HG03521 (cell line): ENCODE results near the gene LGR6.
"Not testable (repeated sequence)": the region's sequence is repeated elsewhere in the genome, so short reads cannot be mapped to it uniquely, and the experiment has no call there.

ENCODE experiments used
- ATAC-seq: cut with Tn5 transposase; IDR thresholded peaks from one replicate; pipeline ENCODE4 v1.9.1; 2021; ENCODE audit warnings: mild to moderate bottlenecking, moderate library complexity; ENCODE audit not compliant: unreplicated experiment

Gene LGR6

DNA sequence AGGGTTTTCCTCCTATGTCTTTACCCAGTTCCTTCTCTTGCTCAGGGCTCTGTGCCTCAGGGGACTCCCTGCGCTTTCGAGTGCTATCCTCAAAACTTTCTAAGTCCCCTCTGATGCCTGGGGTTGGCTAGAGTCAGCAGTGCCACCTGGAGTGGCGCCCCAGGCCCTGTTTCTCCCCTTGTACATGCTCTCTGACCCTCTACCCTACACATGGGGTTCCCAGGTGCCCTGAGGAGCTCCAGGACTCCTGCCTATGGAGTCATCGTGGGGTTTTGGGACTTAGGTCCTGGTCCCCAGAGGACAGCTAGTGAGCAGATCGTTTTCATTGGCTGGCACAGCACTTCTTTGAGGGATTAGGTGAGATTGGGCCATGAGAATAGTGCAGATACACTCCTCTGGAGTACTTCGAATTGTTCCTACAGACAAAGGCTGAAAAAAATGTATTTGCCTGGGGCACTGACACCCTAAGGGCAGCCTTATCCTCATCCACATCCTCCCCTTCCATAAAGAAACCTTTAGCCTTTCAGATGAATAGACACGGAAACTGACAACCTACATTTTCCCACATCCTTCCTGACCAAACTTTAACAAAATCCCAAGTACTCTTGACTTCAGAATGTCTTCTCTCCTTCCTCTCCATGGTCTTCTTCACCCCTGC lies 41.5 kb downstream of the LGR6 start:
- ATAC-seq: no peak

DNA sequence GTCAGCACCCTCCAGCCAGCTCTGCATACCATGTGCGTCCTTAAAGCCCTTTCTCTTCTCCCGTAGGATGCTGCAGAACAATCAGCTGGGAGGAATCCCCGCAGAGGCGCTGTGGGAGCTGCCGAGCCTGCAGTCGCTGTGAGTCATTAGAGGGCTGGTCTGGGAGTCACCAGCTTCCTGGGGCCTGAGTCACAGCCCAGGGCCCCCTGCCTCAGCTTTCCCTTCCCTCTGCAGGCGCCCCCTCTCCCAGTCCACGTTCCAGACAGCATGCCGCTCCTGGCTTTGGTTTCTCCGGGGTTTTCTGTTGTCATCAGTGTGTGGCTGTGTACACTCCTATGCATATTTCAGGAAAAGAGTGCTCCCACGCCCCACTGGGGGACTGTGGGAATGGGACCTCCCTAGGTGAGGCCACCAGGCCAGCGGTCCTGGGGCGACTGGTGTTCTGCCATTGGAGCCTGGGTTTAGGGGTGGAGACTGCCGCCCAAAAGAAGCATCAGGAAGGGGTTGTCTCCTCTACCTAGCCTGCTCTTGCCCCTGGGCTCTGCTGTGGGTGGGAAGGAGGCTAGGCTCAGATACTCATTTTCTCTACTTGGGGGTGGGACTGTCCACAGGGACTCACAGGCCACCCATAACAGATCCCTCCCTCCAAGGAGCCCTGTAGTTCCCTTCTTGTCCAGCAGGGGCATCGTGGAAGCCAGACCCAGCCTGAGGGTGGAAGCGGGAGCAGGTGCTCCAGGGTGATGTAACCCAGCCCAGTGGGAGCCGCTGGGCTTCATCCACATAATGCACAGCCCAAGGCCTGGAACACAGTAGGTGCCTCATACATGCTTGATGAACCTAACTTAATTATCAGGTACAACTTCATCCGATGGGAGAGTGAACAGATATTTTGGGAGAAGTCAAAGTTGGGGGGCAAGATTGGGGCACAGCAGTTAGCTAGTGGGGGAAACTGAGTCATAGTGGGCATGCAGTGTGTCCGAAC lies 42.5 kb downstream of the LGR6 start:
- no peak for ATAC-seq

DNA sequence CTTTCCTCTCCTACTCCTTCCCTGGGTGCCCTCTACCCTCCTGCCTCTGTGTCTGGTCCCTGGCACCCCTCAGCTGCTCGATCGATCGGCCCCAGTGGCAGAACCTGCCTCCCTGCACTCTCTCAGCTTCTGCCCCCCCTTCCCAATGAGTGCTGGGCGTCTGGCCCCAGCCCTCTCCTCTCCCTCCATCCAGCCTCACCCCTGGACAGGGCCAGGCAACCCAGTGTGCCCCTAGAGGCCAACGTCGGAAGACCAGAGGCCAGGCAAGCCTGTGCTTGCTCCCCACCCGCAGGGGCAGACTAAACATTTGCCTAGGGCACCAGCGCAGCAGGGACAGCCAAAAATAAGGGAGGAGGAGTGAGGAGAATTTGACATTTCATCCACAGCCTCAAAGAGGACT lies 43.5 kb downstream of the LGR6 start:
- ATAC-seq: no peak

DNA sequence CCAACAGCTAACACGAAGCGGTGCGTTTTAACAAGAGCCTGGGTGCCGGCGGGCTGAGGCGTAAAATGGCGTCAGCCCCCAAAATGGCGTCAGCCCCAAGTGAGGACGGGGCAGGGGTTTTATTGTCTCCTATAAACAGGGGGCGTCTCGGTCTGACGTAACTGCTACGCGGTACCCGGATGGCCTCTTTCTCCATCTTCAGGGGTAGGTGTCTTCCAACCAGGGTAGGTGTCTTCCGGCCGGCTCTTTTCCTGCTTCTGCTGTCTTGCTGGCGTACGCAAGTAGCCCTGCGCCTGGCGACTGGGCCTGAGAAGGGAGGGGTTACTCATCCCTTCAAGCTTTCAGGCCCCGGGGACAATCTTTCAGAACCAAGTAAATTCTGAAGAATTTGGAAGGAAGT lies 45.3 kb downstream of the LGR6 start:
- ATAC-seq: no peak

- not testable (repeated sequence) for ATAC-seq
Measured at GRCh38 chr1:202240226-202240625, 46.6 kb downstream of the LGR6 start.

DNA sequence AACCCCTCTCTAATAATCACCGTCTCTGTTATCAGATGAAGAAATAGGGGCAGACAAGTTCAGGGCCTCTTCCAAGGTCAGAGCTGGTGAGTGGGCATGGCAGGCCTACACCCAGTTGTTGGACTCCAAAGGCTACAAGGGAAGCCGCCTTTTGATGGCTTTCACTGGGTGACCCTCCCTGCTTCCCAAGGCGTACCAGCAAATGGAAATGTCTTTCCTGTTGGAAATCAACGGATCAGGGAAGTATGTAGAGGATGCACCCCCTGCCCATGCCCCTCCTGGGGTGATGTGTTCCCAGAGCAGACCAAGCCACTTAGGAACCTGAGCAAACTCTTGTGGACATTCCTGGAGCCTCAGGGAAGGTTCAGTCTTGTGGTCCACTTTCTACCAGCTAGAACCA lies 47.4 kb downstream of the LGR6 start:
- no peak for ATAC-seq

DNA sequence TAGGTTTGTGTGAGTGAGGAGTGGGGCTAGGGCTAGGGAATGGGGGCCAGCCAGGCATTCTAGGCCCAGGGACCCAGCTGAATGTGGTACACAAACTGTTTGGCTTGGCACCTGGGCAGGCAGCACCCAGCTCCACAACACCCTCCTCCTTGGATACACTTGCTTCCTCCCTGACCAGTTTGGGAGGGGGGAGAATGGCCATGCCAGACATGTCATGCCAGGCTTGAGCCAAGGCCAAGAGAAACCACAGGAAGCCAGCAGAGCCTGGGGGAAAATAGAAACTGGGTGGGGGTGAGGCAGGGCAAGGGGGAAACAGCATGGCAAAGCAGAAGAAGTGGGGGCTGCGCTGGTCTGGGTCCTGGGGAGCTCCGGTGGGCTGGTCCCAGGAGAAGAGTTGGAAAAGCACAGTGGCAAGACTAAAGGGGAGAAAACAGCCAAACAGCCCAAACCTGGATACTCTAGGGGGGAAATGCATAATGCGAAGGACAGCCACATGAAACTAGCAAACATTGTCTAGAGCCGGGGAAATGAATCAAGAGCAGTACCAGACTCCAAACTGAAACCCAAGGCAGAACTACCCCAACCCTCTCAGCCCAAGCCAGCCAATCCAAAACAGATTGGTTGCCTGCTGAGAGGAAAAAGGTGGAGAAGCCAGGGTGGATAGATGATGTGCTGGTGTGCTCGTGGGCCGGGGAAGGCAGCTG lies 47.9 kb downstream of the LGR6 start:
- ATAC-seq: no peak

DNA sequence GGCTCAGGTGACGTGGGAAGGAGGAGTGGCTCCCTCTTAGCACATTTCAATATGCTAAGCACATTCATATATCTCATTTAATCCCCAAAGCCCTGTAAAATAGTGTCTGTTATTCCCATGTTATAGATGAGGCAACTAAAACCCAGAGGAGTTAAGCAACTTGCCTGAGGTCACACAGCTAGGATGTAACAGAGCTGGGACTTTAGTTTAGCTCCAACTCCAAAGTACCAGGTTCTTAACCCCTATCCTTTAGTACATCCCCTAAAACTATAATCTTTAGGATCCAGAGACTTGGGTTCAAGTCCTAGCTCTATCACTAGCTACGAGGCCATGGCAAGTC lies 48.5 kb downstream of the LGR6 start:
- ATAC-seq: no peak

DNA sequence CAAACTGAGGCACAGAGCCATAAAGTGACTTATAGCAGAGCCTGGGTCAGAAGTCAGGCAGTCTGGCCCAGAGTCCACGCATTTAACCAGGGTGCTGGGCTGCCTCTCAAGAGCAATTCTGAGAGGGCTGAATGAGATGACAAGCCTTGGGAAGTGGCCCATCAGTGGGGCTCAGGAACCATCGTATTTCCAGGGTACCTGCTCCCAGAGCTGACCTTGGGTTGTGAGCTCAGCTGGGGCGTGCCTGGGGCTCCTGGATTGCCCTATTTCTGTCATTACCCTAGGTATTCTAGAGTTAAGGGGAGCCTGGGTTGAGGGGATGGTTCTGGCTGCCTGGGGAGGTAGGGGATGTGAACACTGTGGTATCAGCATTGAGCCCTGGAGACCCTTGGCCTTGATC lies 49.4 kb downstream of the LGR6 start:
- no peak for ATAC-seq

DNA sequence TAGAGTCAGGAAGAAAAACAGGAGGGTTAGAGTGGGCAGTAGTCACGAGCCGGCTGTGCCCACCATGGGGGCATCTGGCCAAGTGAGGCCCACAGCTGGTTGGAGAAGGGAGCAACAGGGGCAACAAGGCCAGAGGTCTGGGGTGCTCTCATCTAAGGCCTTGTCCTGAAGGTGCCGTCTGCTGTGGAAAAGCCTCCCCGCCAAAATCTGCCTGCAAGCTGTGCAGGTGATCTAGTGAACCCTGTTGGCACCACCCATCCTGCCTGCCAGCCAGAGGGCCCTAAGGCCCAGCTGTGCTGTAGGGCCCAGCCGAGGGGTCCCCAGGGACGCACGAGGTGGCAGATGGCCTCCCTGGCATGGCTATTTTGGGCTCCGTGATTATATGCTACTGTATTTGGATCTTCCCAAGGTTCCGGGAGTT lies 51.3 kb downstream of the LGR6 start:
- no peak for ATAC-seq

DNA sequence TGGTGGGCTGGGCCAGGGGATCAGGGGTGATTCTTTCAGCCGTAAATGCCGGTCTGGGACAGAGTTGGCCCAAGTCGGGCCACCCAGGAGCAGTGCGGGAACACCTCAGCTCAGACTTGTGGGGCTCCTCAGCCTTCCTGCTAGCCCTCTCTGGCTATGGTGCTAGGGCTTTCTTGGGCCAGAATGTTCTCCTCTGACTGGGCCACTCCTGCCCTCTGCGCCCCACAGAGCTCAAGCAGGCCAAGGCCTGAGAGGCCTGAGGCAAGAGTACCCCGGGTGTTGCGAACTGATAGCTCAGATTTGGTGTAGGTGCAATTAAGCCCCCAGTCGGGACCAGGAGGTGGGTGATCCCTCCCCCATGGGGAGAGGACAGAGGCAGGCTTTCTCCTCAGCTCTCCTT lies 51.8 kb downstream of the LGR6 start:
- ATAC-seq: no peak

DNA sequence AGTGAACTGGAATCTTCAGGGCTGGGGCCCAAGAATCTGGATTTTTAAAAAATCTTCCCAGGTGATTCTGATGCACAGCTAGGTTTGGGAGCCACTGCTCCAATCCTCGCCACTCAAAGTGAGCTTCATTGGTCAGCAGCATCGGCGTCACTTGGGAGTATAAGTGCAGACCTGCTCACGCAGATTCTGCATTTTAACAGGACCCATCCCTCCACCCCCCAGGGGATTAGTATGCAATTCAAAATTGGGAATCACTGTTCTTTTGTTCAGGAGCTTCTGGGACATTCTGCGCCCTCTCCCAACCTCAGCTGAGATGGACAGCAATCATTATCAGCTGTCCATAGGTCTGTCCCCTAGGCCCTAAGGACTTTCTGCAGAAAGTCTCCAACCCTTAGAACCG lies 53.5 kb downstream of the LGR6 start:
- no peak for ATAC-seq

DNA sequence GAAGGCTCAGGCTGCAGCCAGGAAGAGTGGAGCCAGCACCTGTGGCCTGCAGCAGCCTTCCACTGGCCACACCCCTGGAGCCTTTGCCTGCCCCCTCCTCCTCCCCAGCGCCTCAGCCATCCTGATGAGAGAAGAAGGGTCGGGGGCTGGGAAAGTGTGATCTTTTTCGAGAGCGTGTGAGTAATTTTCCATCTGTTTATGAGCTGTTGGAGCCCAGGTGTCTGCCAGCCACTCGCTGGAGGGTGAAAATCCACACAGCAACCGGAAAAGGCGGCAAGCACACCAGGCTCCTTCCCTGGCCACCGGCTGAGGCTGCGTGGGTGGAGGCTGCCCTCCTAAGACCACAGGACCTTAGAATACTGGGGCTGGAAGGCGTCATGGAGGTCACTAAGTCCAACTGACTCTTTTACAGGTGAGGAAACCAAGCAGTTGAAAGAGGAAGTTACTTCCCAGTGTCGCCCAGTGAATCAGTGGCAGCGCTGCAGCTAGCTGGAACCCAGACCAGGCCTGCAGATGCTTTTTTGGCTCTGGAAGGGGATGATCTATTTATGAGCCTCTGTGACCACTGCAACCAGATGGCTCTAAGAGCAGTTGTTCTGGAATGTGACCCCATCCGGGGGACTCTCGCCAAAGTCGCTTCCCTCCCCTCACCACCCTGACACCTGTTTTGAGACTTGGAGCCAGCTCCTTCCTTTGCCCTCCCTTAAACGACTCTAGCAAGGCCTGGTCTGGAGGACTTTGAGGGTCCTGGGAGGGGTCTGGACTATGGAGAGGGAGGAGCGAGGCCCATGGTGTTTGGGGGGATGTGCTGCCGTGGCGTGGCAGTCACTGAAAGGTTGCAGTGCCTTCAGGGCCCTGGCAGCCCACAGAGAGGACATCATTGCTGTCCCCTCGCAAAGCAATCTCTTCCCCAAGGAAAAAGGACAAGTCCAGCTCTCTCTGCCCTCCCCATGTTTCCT lies 54.5 kb downstream of the LGR6 start:
- ATAC-seq: no peak

GRCh38 chr1:202248861-202249260 lies 55.3 kb downstream of the LGR6 start:
- no peak for ATAC-seq

GRCh38 chr1:202249436-202249835 lies 55.8 kb downstream of the LGR6 start:
- no peak for ATAC-seq

DNA sequence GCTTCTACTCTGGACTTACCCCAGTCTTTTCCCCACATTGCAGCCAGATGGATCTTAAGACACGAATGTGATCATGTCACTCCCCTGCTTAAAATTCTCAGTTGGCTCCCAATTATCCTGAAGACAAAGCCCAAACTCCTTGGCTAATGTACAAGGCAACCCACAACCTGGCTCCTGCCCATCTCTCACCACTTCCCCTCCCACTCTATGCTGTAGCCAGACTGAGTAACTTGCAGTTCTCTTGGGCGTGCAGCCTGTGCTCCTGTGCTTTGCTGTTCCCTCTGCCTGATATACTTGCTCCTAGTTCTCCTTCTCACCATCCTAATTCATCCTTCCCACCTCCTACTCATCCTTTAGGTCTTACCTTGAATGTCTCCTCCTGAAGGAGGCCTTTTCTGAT lies 56.2 kb downstream of the LGR6 start:
- no peak for ATAC-seq

GRCh38 chr1:202250982-202251381 lies 57.4 kb downstream of the LGR6 start:
- no peak for ATAC-seq

DNA sequence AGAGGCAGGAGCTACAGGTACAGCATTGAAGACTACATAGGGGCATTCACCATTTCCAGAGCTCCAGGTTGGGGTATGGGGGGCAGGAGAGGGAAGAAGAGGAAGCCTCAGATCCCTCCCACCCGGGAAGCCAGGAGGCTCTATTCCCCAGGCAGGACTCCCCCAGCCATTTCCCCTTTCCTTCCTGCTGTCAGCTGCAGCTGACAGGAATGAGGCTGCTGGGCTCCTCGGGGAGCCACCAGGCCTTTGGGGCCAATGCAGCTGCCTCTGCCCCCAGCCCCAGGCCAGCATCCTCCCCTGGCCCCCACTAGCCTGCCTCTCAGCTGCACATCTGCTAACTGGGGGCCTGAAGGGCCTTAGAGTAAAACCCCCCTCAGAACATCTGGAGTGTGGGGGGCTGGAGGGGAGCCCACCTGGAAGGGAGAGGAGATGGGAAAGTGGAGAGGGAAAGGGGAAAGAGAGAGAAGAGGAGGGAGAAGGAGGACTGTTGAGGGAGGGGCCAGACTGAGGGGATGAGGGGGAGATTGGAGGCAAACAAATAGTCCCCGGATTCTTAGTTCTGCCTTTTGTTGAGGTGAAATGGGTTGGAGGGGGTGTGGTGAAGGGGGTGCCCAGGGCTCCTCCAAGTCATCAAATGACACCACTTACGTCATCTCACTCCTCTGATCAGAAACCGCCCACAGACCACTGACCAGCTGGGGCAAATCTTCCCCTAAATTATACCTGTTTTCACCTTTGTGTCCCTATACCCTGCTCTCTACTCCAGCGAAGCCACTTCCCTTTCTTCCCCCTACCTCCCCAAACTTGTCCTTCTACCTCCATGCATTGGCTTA lies 58.0 kb downstream of the LGR6 start:
- no peak for ATAC-seq

DNA sequence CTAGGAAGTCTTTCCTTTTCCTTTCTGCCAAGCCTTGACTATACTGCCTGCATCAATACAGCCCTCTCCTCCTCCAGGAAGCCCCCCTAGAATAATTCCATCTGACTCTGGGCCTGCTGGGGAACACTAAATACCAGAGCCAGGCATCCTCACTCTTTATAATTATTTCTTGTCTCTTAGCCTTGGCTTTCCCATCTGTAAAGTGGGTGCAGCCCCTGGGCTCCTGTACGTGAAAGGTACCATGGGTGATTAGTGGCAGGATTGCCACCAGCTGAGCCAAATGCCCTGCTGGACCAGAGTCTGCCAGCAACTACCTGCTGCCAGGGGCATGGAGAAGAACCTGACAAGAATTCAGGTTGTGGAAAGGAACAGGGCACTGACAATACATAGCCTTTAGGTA lies 58.7 kb downstream of the LGR6 start:
- no peak for ATAC-seq
